Measurements from ENCODE around the gene YBX1.
"Not testable (repeated sequence)": the region's sequence is repeated elsewhere in the genome, so short reads cannot be mapped to it uniquely, and the experiment has no call there.

YBX1 gene

GRCh38 chr1:42748461-42749410, 66.5 kb downstream of the YBX1 start:
- H3K4me3 ChIP-seq (ENCODE audit: low read depth, low read length) = no peak overlapping the region
- TF ChIP-seq CTCF (conservative IDR thresholded peaks at IDR 0.05; ENCODE audit: low read depth, low read length) = no peak
- no peak for DNase-seq (ENCODE audit: low read depth)

GRCh38 chr1:42750041-42750440, 67.8 kb downstream of the YBX1 start:
- no peak for TF ChIP-seq CTCF (conservative IDR thresholded peaks at IDR 0.05; ENCODE audit: low read depth, low read length)
- no peak overlapping the region for H3K4me3 ChIP-seq (ENCODE audit: low read depth, low read length)
- DNase-seq (ENCODE audit: low read depth) = no peak

- DNase-seq (ENCODE audit: low read depth); H3K4me3 ChIP-seq (ENCODE audit: low read depth, low read length): not testable (repeated sequence)
These were observed 69.4 kb downstream of the YBX1 start for GRCh38 chr1:42751511-42752070.

- no peak for TF ChIP-seq CTCF (conservative IDR thresholded peaks at IDR 0.05; ENCODE audit: low read depth, low read length)
- no peak overlapping the region for H3K4me3 ChIP-seq (ENCODE audit: low read depth, low read length)
- no peak for DNase-seq (ENCODE audit: low read depth)
These were observed 70.1 kb downstream of the YBX1 start for GRCh38 chr1:42752284-42752683.

- TF ChIP-seq CTCF (conservative IDR thresholded peaks at IDR 0.05; ENCODE audit: low read depth, low read length) = no peak
- H3K4me3 ChIP-seq (ENCODE audit: low read depth, low read length) = no peak overlapping the region
- peak; percentile 73 for DNase-seq (ENCODE audit: low read depth)
These were observed 70.9 kb downstream of the YBX1 start for GRCh38 chr1:42753070-42753469.

Data from choroid plexus epithelial cell (primary cell).